OCI-LY3 (cell line): ENCODE results near the gene TRIM26.
"Not testable (repeated sequence)": the region's sequence is repeated elsewhere in the genome, so short reads cannot be mapped to it uniquely, and the experiment has no call there.

Source experiments
- H2AFZ ChIP-seq: fragments of 200-600, 300-600 bp; shearing (Covaris generic); 2 replicates; pipeline ENCODE4 v1.6.0; 2014; ENCODE audit warnings: antibody characterized with exemption, low read depth, low read length
- H3K27ac ChIP-seq: fragments of 200-600, 300-600 bp; sonication (generic); 2 replicates; pipeline ENCODE4 v1.5.1; 2014; ENCODE audit warnings: mild to moderate bottlenecking, low read length, moderate library complexity, mixed read lengths
- H3K27me3 ChIP-seq: fragments of 200-600, 300-600 bp; sonication (generic); 2 replicates; pipeline ENCODE4 v1.6.1; 2014; ENCODE audit warnings: low read depth, low read length, mixed read lengths
- H3K36me3 ChIP-seq: fragments of 200-600, 300-600 bp; sonication (generic); replicated peaks from 2 replicates; pipeline ENCODE3; 2014; ENCODE audit warnings: low read depth, low read length, mixed read lengths
- H3K4me1 ChIP-seq: fragments of 300-600, 200-600 bp; sonication (generic); 2 replicates; pipeline ENCODE4 v1.6.1; 2014; ENCODE audit warnings: low read length, mixed read lengths
- H3K4me2 ChIP-seq: fragments of 200-600, 300-600 bp; sonication (generic); 2 replicates; pipeline ENCODE4 v1.6.1; 2014; ENCODE audit warnings: low read length, mixed read lengths
- H3K4me3 ChIP-seq: fragments of 300-600, 200-600 bp; sonication (generic); 2 replicates; pipeline ENCODE4 v1.5.1; 2014; ENCODE audit warnings: antibody characterized with exemption, mild to moderate bottlenecking, low read length, moderate library complexity
- H3K79me2 ChIP-seq: fragments of 300-600, 200-600 bp; shearing (Covaris generic); 2 replicates; pipeline ENCODE4 v1.6.1; 2014; ENCODE audit warnings: mild to moderate bottlenecking, low read length, mixed read lengths
- H3K9ac ChIP-seq: fragments of 300-600, 200-600 bp; shearing (Covaris generic); 2 replicates; pipeline ENCODE4 v1.6.0; 2014; ENCODE audit warnings: mild to moderate bottlenecking, low read length, moderate library complexity
- H3K9me3 ChIP-seq: fragments of 200-600, 300-600 bp; shearing (Covaris generic); 2 replicates; pipeline ENCODE4 v1.6.1; 2014; ENCODE audit warnings: low read length, mixed read lengths; ENCODE audit not compliant: insufficient read depth
- H4K20me1 ChIP-seq: fragments of 200-600, 300-600 bp; sonication (generic); 2 replicates; pipeline ENCODE4 v1.6.1; 2016; ENCODE audit warnings: low read length, mixed read lengths; ENCODE audit not compliant: insufficient read depth
- CTCF ChIP-seq: fragments of 200-600, 300-600 bp; sonication (generic); IDR thresholded peaks from 2 replicates; pipeline ENCODE4 v1.5.1; 2014; ENCODE audit warnings: antibody characterized with exemption, low read length, low read depth
- EZH2phosphoT487 ChIP-seq: fragments of 200-600 bp; shearing (Covaris generic); IDR thresholded peaks from 2 replicates; pipeline ENCODE4 v1.6.1; 2018; ENCODE audit warnings: antibody characterized with exemption, mixed run types, low read depth

Gene TRIM26

GRCh38 chr6:30143780-30144179, 69.4 kb downstream of the TRIM26 start:
- no peaks in the 10 kb centered on the region for H3K36me3 ChIP-seq
- H3K27ac ChIP-seq = no peak overlapping the region
- no peaks in the 10 kb centered on the region for H3K4me1 ChIP-seq
- H3K79me2 ChIP-seq = no peaks in the 10 kb centered on the region
- no peak for TF ChIP-seq EZH2phosphoT487
- TF ChIP-seq CTCF = no peak
- no peaks in the 10 kb centered on the region for H4K20me1 ChIP-seq
- no peak overlapping the region for H2AFZ ChIP-seq
- H3K4me2 ChIP-seq = no peak overlapping the region
- no peaks in the 10 kb centered on the region for H3K9me3 ChIP-seq
- no peak overlapping the region for H3K4me3 ChIP-seq
- no peak overlapping the region for H3K9ac ChIP-seq
- peaks cover 17% of the 10 kb centered on the region; the same call in 1 of the 2 replicates for H3K27me3 ChIP-seq

GRCh38 chr6:30142665-30143064, 70.5 kb downstream of the TRIM26 start:
- no peak overlapping the region for H2AFZ ChIP-seq
- no peaks in the 10 kb centered on the region for H3K9me3 ChIP-seq
- no peaks in the 10 kb centered on the region for H3K79me2 ChIP-seq
- H3K9ac ChIP-seq = no peak overlapping the region
- H3K4me3 ChIP-seq = no peak overlapping the region
- no peak overlapping the region for H3K4me2 ChIP-seq
- H3K36me3 ChIP-seq = no peaks in the 10 kb centered on the region
- H3K27me3 ChIP-seq = peaks cover 27% of the 10 kb centered on the region
- H3K27ac ChIP-seq = no peak overlapping the region
- TF ChIP-seq EZH2phosphoT487 (no peak), CTCF (no peak)
- no peaks in the 10 kb centered on the region for H3K4me1 ChIP-seq
- no peaks in the 10 kb centered on the region for H4K20me1 ChIP-seq

- Histone ChIP-seq H3K4me1 (peaks cover 11% of the 10 kb centered on the region), H3K27me3 (peaks cover 27% of the 10 kb centered on the region)
- not testable (repeated sequence) for H2AFZ ChIP-seq, H3K4me2 ChIP-seq, H3K79me2 ChIP-seq, H3K36me3 ChIP-seq, H3K9me3 ChIP-seq, H4K20me1 ChIP-seq, H3K4me3 ChIP-seq, H3K9ac ChIP-seq, H3K27ac ChIP-seq
Measured at GRCh38 chr6:30140240-30140639, 73.0 kb downstream of the TRIM26 start.

GRCh38 chr6:30136570-30137286, 76.5 kb downstream of the TRIM26 start:
- Histone ChIP-seq H3K36me3 (no peaks in the 10 kb centered on the region), H3K9me3 (no peaks in the 10 kb centered on the region), H2AFZ (no peak overlapping the region), H3K4me1 (peaks cover 11% of the 10 kb centered on the region), H3K27ac (no peak overlapping the region), H3K9ac (no peak overlapping the region), H4K20me1 (no peaks in the 10 kb centered on the region), H3K4me2 (no peak overlapping the region), H3K27me3 (peaks cover 29% of the 10 kb centered on the region), H3K79me2 (no peaks in the 10 kb centered on the region), H3K4me3 (no peak overlapping the region)
- TF ChIP-seq EZH2phosphoT487 (no peak), CTCF (no peak)
